CD14-positive monocyte (primary cell): ENCODE data around the gene SLC25A13. TPM values are rescaled to one million over a fixed set of nuclear protein-coding genes. Genes with fewer than 3 reads are reported as not detected.

ENCODE experiments used
- DNase-seq, 3 donors: peaks; one replicate each; pipeline ENCODE4 v3.0.0-alpha.2; 2011 to 2022
- H2AFZ ChIP-seq: 2 replicates; pipeline ENCODE4 v1.6.0; 2012; ENCODE audit warnings: mild to moderate bottlenecking, low read depth, low read length, inconsistent platforms; ENCODE audit not compliant: insufficient read depth, poor library complexity, severe bottlenecking
- H3K27ac ChIP-seq, 2 donors: 1 replicate in 1 of 2; 2 replicates in 1 of 2; pipeline ENCODE4 v1.5.1; 2012 to 2013; ENCODE audit warnings: low read length in 2 of 2, control low read depth in 1 of 2, inconsistent platforms in 1 of 2, low read depth in 1 of 2, mild to moderate bottlenecking in 1 of 2
- H3K27me3 ChIP-seq, 2 donors: one replicate each; pipeline versions ENCODE4 v1.6.0 to v1.6.1; 2011 to 2013; ENCODE audit warnings: low read length in 2 of 2; ENCODE audit not compliant: control insufficient read depth in 2 of 2, insufficient read depth in 2 of 2
- H3K36me3 ChIP-seq, 2 donors: replicated peaks in 1 of 2; 1 replicate in 1 of 2; 2 replicates in 1 of 2; pipeline versions ENCODE4 v1.5.1 to v1.6.1; 2012 to 2013; ENCODE audit warnings: low read length in 2 of 2, control low read depth in 1 of 2, inconsistent platforms in 1 of 2, mild to moderate bottlenecking in 1 of 2; ENCODE audit not compliant: insufficient read depth in 2 of 2, control insufficient read depth in 1 of 2
- H3K4me1 ChIP-seq, 2 donors: 1 replicate in 1 of 2; 2 replicates in 1 of 2; pipeline versions ENCODE4 v1.5.1 to v1.6.1; 2012 to 2013; ENCODE audit warnings: low read length in 2 of 2, control low read depth in 1 of 2, inconsistent platforms in 1 of 2, mild to moderate bottlenecking in 1 of 2, moderate library complexity in 1 of 2; ENCODE audit not compliant: insufficient read depth in 2 of 2, control insufficient read depth in 1 of 2
- H3K4me2 ChIP-seq: replicated peaks from 2 replicates; pipeline ENCODE3; 2012; ENCODE audit warnings: low read length, moderate library complexity, mild to moderate bottlenecking; ENCODE audit not compliant: poor library complexity, severe bottlenecking; ENCODE audit errors: extremely low read depth
- H3K4me3 ChIP-seq, 3 experiments: fragments of 200-600 bp in 1 of 3; sonication (generic) in 1 of 3; replicated peaks in 1 of 3; 1 replicate in 2 of 3; 2 replicates in 1 of 3; pipeline ENCODE4 v1.5.1; 2011 to 2013; ENCODE audit warnings: low read length in 3 of 3, mild to moderate bottlenecking in 3 of 3, control low read depth in 2 of 3, low read depth in 2 of 3, inconsistent platforms in 1 of 3, moderate library complexity in 1 of 3
- H3K79me2 ChIP-seq: 2 replicates; pipeline ENCODE4 v1.6.0; 2012; ENCODE audit warnings: mild to moderate bottlenecking, control low read depth, inconsistent platforms, low read length, moderate library complexity; ENCODE audit not compliant: insufficient read depth
- H3K9ac ChIP-seq: 2 replicates; pipeline ENCODE4 v1.6.0; 2017; ENCODE audit warnings: low read length, mild to moderate bottlenecking; ENCODE audit not compliant: insufficient read depth, poor library complexity, severe bottlenecking
- H3K9me3 ChIP-seq, 2 donors: replicated peaks in 1 of 2; 1 replicate in 1 of 2; 2 replicates in 1 of 2; pipeline versions ENCODE4 v1.5.1 to v1.6.1; 2012 to 2013; ENCODE audit warnings: low read length in 2 of 2, control low read depth in 1 of 2; ENCODE audit not compliant: control insufficient read depth in 1 of 2, insufficient read depth in 1 of 2
- H4K20me1 ChIP-seq: 2 replicates; pipeline ENCODE4 v1.6.0; 2012; ENCODE audit warnings: mild to moderate bottlenecking, low read length, control low read depth, moderate library complexity; ENCODE audit not compliant: insufficient read depth
- H3K27ac Mint-ChIP-seq, 7 donors: one replicate each; pipeline ENCODE4 v1.8.0; 2020; ENCODE audit warnings: mild to moderate bottlenecking in 7 of 7, mixed read lengths in 7 of 7, moderate library complexity in 6 of 7, inconsistent platforms in 2 of 7
- H3K27me3 Mint-ChIP-seq, 3 donors: one replicate each; pipeline ENCODE4 v1.8.0; 2021 to 2022; ENCODE audit warnings: low read depth in 3 of 3, mild to moderate bottlenecking in 3 of 3, mixed read lengths in 3 of 3, moderate library complexity in 3 of 3, inconsistent platforms in 1 of 3
- H3K36me3 Mint-ChIP-seq, 2 donors: one replicate each; pipeline ENCODE4 v1.8.0; 2020; ENCODE audit warnings: mixed read lengths in 2 of 2, inconsistent platforms in 1 of 2, mild to moderate bottlenecking in 1 of 2
- H3K4me1 Mint-ChIP-seq: one replicate; pipeline ENCODE4 v1.8.0; 2020; ENCODE audit warnings: mild to moderate bottlenecking, mixed read lengths
- H3K4me3 Mint-ChIP-seq, 2 donors: one replicate each; pipeline ENCODE4 v1.8.0; 2020; ENCODE audit warnings: mild to moderate bottlenecking in 2 of 2, mixed read lengths in 2 of 2, moderate library complexity in 1 of 2
- H3K9me3 Mint-ChIP-seq, 7 donors: one replicate each; pipeline ENCODE4 v1.8.0; 2020 to 2022; ENCODE audit warnings: mixed read lengths in 7 of 7, mild to moderate bottlenecking in 6 of 7, moderate library complexity in 6 of 7, inconsistent platforms in 2 of 7
- CTCF ChIP-seq: fragments of 200-600 bp; IDR thresholded peaks from one replicate; pipeline ENCODE4 v1.8.0; 2022; ENCODE audit warnings: antibody characterized with exemption, mild to moderate bottlenecking
- WGBS: methylation state at CpG from one replicate; pipeline ENCODE4 v1.1.5; 2013; ENCODE audit warnings: missing lambda C conversion rate; ENCODE audit not compliant: insufficient coverage; 5-methylcytosine and 5-hydroxymethylcytosine counted together
- intact Hi-C, 2 donors: fragments of 100-400 bp; cut with micrococcal nuclease; formaldehyde crosslinking; loops; one replicate each; pipeline versions ENCODE4 v1.15.0 to v1.15.1; 2023
- polyA plus RNA-seq, 3 donors: library from polyadenylated mRNA; depleted of rRNA in 1 of 3; unstranded in 2 of 3; stranded (reverse) in 1 of 3; fragments of 300-500 nt in 2 of 3; fragments of >200 nt in 1 of 3; fragmentation: Illumina TruSeq in 2 of 3; gene quantifications; 1 replicate in 2 of 3; 2 replicates in 1 of 3; pipeline ENCODE4 v1.2.3, GENCODE V29; 2012 to 2021

The SLC25A13 gene
- polyA plus RNA-seq, 3 donors = 12.7 to 15.7 (median 14.4) TPM

GRCh38 chr7:96273716-96274115 lies 48.2 kb downstream of the SLC25A13 start:
- no peaks in the 10 kb centered on the region for H3K27me3 ChIP-seq
- H3K9ac ChIP-seq = no peak overlapping the region
- no peak overlapping the region for H3K4me2 ChIP-seq
- peaks cover 11 to 42% of the 10 kb centered on the region in 2 donors for H3K36me3 ChIP-seq
- no peak overlapping the region for H3K27ac ChIP-seq
- peaks cover 3% of the 10 kb centered on the region for H3K79me2 ChIP-seq
- DNase-seq = no peak
- intact Hi-C loops = no loop called here
- no peaks in the 10 kb centered on the region for H3K4me1 Mint-ChIP-seq
- H3K9me3 Mint-ChIP-seq = peaks cover 0 to 10% (median 3%) of the 10 kb centered on the region in 7 donors
- no peak overlapping the region for H2AFZ ChIP-seq
- H3K27me3 Mint-ChIP-seq = peaks cover 0 to 2% (median 0%) of the 10 kb centered on the region in 3 donors
- H3K4me1 ChIP-seq = no peaks in the 10 kb centered on the region
- no peak overlapping the region for H3K4me3 Mint-ChIP-seq
- H3K9me3 ChIP-seq = no peaks in the 10 kb centered on the region
- no peak overlapping the region for H3K27ac Mint-ChIP-seq
- H3K36me3 Mint-ChIP-seq = peaks cover 50 to 64% of the 10 kb centered on the region in 2 donors
- no peak overlapping the region for H3K4me3 ChIP-seq
- peaks cover 18% of the 10 kb centered on the region for H4K20me1 ChIP-seq
- TF ChIP-seq CTCF = no peak
- no CpG with 5 or more reads among the region's 1 CpG for WGBS

GRCh38 chr7:96269246-96269994 lies 52.5 kb downstream of the SLC25A13 start:
- H4K20me1 ChIP-seq = peaks cover 7% of the 10 kb centered on the region
- H3K9ac ChIP-seq = no peak overlapping the region
- H3K27ac ChIP-seq = no peak overlapping the region
- no peaks in the 10 kb centered on the region for H3K9me3 ChIP-seq
- H3K4me1 ChIP-seq = no peaks in the 10 kb centered on the region
- H2AFZ ChIP-seq = no peak overlapping the region
- H3K36me3 ChIP-seq = peaks cover 7 to 37% of the 10 kb centered on the region in 2 donors
- Mint-ChIP-seq H3K9me3 (peaks cover 0 to 3% (median 0%) of the 10 kb centered on the region in 7 donors), H3K27ac (peak overlapping the region in 1 of 7 donors; percentile 7), H3K4me1 (no peaks in the 10 kb centered on the region), H3K36me3 (peaks cover 36 to 60% of the 10 kb centered on the region in 2 donors), H3K4me3 (no peak overlapping the region), H3K27me3 (peaks cover 0 to 2% (median 0%) of the 10 kb centered on the region in 3 donors)
- 100% methylated on average over 3 of the region's 5 CpGs for WGBS
- H3K4me3 ChIP-seq = no peak overlapping the region
- no peaks in the 10 kb centered on the region for H3K27me3 ChIP-seq
- no peak for DNase-seq
- H3K79me2 ChIP-seq = no peaks in the 10 kb centered on the region
- intact Hi-C loops = no loop called here
- TF ChIP-seq CTCF = no peak
- H3K4me2 ChIP-seq = no peak overlapping the region
